Upper lobe of right lung (tissue), 1 donor: Measurements from ENCODE around the gene LHX4. TPM values are rescaled to one million over a fixed set of nuclear protein-coding genes. Genes with fewer than 3 reads are reported as not detected.

Source experiments
- ATAC-seq: fragments of 200-7000 bp; cut with Tn5 transposase; one replicate; pipeline ENCODE4 v1.9.1; 2020; ENCODE audit warnings: mild to moderate bottlenecking, moderate library complexity
- DNase-seq: peaks from one replicate; pipeline ENCODE4 v3.0.0-alpha.2; 2020
- H3K27ac ChIP-seq: fragments of 200-600 bp; one replicate; pipeline ENCODE4 v1.8.0; 2022
- H3K27me3 ChIP-seq: fragments of 200-600 bp; one replicate; pipeline ENCODE4 v1.8.0; 2022; ENCODE audit warnings: mild to moderate bottlenecking
- H3K36me3 ChIP-seq: fragments of 200-600 bp; one replicate; pipeline ENCODE4 v1.8.0; 2022
- H3K4me1 ChIP-seq: fragments of 200-600 bp; one replicate; pipeline ENCODE4 v1.8.0; 2022
- H3K4me3 ChIP-seq: fragments of 200-600 bp; one replicate; pipeline ENCODE4 v1.8.0; 2022; ENCODE audit warnings: mild to moderate bottlenecking
- H3K9me3 ChIP-seq: fragments of 200-600 bp; one replicate; pipeline ENCODE4 v1.8.0; 2022
- CTCF ChIP-seq: fragments of 200-600 bp; IDR thresholded peaks from one replicate; pipeline ENCODE4 v1.8.0; 2022; ENCODE audit warnings: antibody characterized with exemption
- intact Hi-C: fragments of 100-400 bp; cut with DNase I; formaldehyde crosslinking; loops from one replicate; pipeline ENCODE4 v1.11.0; 2022
- long read RNA-seq: library from polyadenylated mRNA; unstranded; transcript quantifications from one replicate; pipeline ENCODE4 v2.0.0, GENCODE V29; 2021
- total RNA-seq: library from RNA; stranded (reverse); fragmentation: NEBNext Ultra II Directional; extraction: Animal tissue kit (Norgen Biotek cat#: 25700); gene quantifications from one replicate; pipeline ENCODE4 v1.2.1, GENCODE V29; 2021
- donor health status: DM: no; HTN: yes; CAD: no; lungs with severe emphysema.

LHX4 gene
- not detected for total RNA-seq
- long read RNA-seq, partial matches to known transcripts, result 0 of 2 reads
- long read RNA-seq, other reads (novel, unspliced or antisense), result 2 of 2 reads

- Histone ChIP-seq H3K9me3 (no peaks in the 10 kb centered on the region), H3K4me1 (peaks cover 44% of the 10 kb centered on the region), H3K4me3 (peak within 1 kb of the TSS; percentile 57), H3K36me3 (no peaks in the 10 kb centered on the region), H3K27me3 (peaks cover 96% of the 10 kb centered on the region), H3K27ac (no peak within 1 kb of the TSS)
- intact Hi-C loops, result no loop called here
- no peak for TF ChIP-seq CTCF
- DNase-seq (peak; percentile 70), ATAC-seq (peak; percentile 51)
Observed at GRCh38 chr1:180229483-180230415, at the start of gene LHX4. Gene LHX4, plus strand, starts transcription at chr1:180230264. Its CDS starts 266 bp downstream, at chr1:180230530.

GRCh38 chr1:180181048-180181447 is 49.0 kb upstream of the LHX4 start:
- intact Hi-C loops, result no loop called here
- peak; percentile 39 for TF ChIP-seq CTCF
- peaks cover 63% of the 10 kb centered on the region for H3K36me3 ChIP-seq
- H3K27me3 ChIP-seq, result no peaks in the 10 kb centered on the region
- no peak overlapping the region for H3K4me3 ChIP-seq
- ATAC-seq (no peak), DNase-seq (peak; percentile 16)
- no peaks in the 10 kb centered on the region for H3K9me3 ChIP-seq
- no peak overlapping the region for H3K27ac ChIP-seq
- H3K4me1 ChIP-seq, result no peaks in the 10 kb centered on the region

GRCh38 chr1:180181996-180182642 is 47.9 kb upstream of the LHX4 start:
- Histone ChIP-seq H3K4me1 (no peaks in the 10 kb centered on the region), H3K4me3 (no peak overlapping the region), H3K27me3 (no peaks in the 10 kb centered on the region), H3K9me3 (no peaks in the 10 kb centered on the region), H3K36me3 (peaks cover 68% of the 10 kb centered on the region), H3K27ac (no peak overlapping the region)
- ATAC-seq, result no peak
- no peak for TF ChIP-seq CTCF
- intact Hi-C loops, result no loop called here
- DNase-seq, result peak; percentile 45

GRCh38 chr1:180182643-180183311 is 47.3 kb upstream of the LHX4 start:
- DNase-seq, result peak; percentile 51
- Histone ChIP-seq H3K4me1 (no peaks in the 10 kb centered on the region), H3K27me3 (no peaks in the 10 kb centered on the region), H3K27ac (no peak overlapping the region), H3K36me3 (peaks cover 75% of the 10 kb centered on the region), H3K9me3 (no peaks in the 10 kb centered on the region), H3K4me3 (no peak overlapping the region)
- no peak for ATAC-seq
- intact Hi-C loops, result no loop called here
- no peak for TF ChIP-seq CTCF

DNA sequence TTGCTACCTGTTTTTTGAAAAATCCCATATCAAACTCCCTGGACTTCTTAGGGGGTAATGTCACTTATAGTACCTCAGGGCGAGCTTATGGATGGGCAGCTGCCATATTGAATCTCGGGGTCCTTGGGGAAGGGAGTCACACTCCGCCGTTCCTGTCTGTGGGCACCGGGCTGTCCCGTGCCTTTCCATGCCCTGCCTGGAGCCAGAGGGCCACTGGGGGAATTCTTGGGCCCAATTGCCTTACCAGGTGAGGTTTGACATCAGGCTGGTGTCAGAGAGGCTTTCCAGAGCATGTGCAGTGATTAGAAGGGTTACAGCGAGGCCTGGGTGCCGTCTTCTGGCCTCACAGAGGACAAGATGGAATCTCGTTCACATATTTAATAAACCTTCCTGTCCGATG is 46.6 kb upstream of the LHX4 start:
- no peaks in the 10 kb centered on the region for H3K9me3 ChIP-seq
- ATAC-seq (no peak), DNase-seq (peak; percentile 7)
- TF ChIP-seq CTCF, result no peak
- H3K27ac ChIP-seq, result no peak overlapping the region
- no peak overlapping the region for H3K4me3 ChIP-seq
- peaks cover 81% of the 10 kb centered on the region for H3K36me3 ChIP-seq
- H3K4me1 ChIP-seq, result no peaks in the 10 kb centered on the region
- intact Hi-C loops, result no loop called here
- no peaks in the 10 kb centered on the region for H3K27me3 ChIP-seq
